GM12878 (cell line): ENCODE results near the gene MRPL34. TPM values are rescaled to one million over a fixed set of nuclear protein-coding genes. Genes with fewer than 3 reads are reported as not detected.
A peak's percentile ranks its signal among the peaks of the same experiment; 100 is the strongest.

Experiments used
- ASH2L ChIP-seq: fragments of 300-600, 200-600 bp; sonication (generic); IDR thresholded peaks from 2 replicates; pipeline ENCODE4 v1.6.1; 2017; ENCODE audit warnings: low read depth, mild to moderate bottlenecking, borderline replicate concordance
- ATF3 ChIP-seq: IDR thresholded peaks from 2 replicates; pipeline ENCODE4 v1.6.1; 2011; ENCODE audit warnings: low read depth, mild to moderate bottlenecking, low read length, moderate library complexity, borderline replicate concordance; ENCODE audit errors: extremely low read depth
- BHLHE40 ChIP-seq, 2 experiments: fragments of 450-650 bp in 1 of 2; IDR thresholded peaks; 2 replicates each; pipeline ENCODE4 v1.6.1; 2011 to 2017; ENCODE audit warnings: low read depth in 2 of 2, borderline replicate concordance in 1 of 2, improper control_type of control experiment in 1 of 2, low read length in 1 of 2, mild to moderate bottlenecking in 1 of 2
- CEBPB ChIP-seq, 2 experiments: fragments of 150-350 bp in 1 of 2; IDR thresholded peaks; 2 replicates each; pipeline ENCODE4 v1.6.1; 2012 to 2014; ENCODE audit warnings: low read depth in 2 of 2, low read length in 2 of 2, borderline replicate concordance in 1 of 2, inconsistent platforms in 1 of 2
- EED ChIP-seq: sonication (generic); IDR thresholded peaks from 2 replicates; pipeline ENCODE4 v1.6.1; 2016; ENCODE audit warnings: antibody characterized with exemption, low read depth
- FOXK2 ChIP-seq: fragments of 450-650 bp; IDR thresholded peaks from 2 replicates; pipeline ENCODE4 v1.6.1; 2017; ENCODE audit warnings: mild to moderate bottlenecking, moderate library complexity
- HSF1 ChIP-seq: fragments of 150-350 bp; IDR thresholded peaks from 2 replicates; pipeline ENCODE4 v1.6.1; 2014; ENCODE audit warnings: mild to moderate bottlenecking, low read depth, low read length
- KAT2A ChIP-seq: conservative IDR thresholded peaks from 2 replicates; pipeline ENCODE4 v1.6.1; 2011; ENCODE audit warnings: low read depth, low read length; ENCODE audit not compliant: control insufficient read depth
- KLF5 ChIP-seq: fragments of 450-650 bp; IDR thresholded peaks from 2 replicates; pipeline ENCODE4 v1.6.1; 2014; ENCODE audit warnings: mild to moderate bottlenecking; ENCODE audit not compliant: partially characterized antibody
- MLLT1 ChIP-seq: fragments of 450-650 bp; IDR thresholded peaks from 2 replicates; pipeline ENCODE4 v1.6.1; 2016; ENCODE audit warnings: mild to moderate bottlenecking
- MXI1 ChIP-seq: fragments of 150-350 bp; IDR thresholded peaks from 2 replicates; pipeline ENCODE4 v1.6.1; 2011; ENCODE audit warnings: low read depth, mild to moderate bottlenecking, inconsistent platforms, low read length, improper control_type of control experiment
- NR2F1 ChIP-seq: fragments of 450-650 bp; conservative IDR thresholded peaks from 2 replicates; pipeline ENCODE4 v1.6.1; 2017; ENCODE audit warnings: mild to moderate bottlenecking
- SIX5 ChIP-seq: IDR thresholded peaks from 2 replicates; pipeline ENCODE4 v1.6.1; 2011; ENCODE audit warnings: mild to moderate bottlenecking, low read depth, low read length, moderate library complexity; ENCODE audit not compliant: severe bottlenecking
- SP1 ChIP-seq: IDR thresholded peaks from one replicate; pipeline ENCODE4 v1.6.1; 2011; ENCODE audit warnings: low read depth, low read length
- SPI1 ChIP-seq: IDR thresholded peaks from 2 replicates; pipeline ENCODE4 v1.6.1; 2011; ENCODE audit warnings: low read depth, mild to moderate bottlenecking, low read length, moderate library complexity, borderline replicate concordance; ENCODE audit not compliant: insufficient read depth
- TARDBP ChIP-seq: IDR thresholded peaks from 2 replicates; pipeline ENCODE4 v1.6.1; 2016; ENCODE audit warnings: borderline replicate concordance
- polyA plus RNA-seq, 11 experiments: library from polyadenylated mRNA; depleted of rRNA in 4 of 11; unstranded in 6 of 11; stranded (reverse) in 5 of 11; fragments of >200 nt; fragmentation: Nextera tagmentation in 4 of 11; fragmentation: Illumina TruSeq in 1 of 11; extraction: Ambion mirVana in 4 of 11; extraction: Trizol in 1 of 11; gene quantifications; 1 replicate in 1 of 11; 2 replicates in 10 of 11; pipeline versions ENCODE4 v1.2.1 to v1.2.3, GENCODE V29; 2011 to 2016; ENCODE audit warnings: inconsistent platforms in 2 of 11, missing spikeins in 2 of 11, low read depth in 1 of 11
- total RNA-seq, 4 experiments: library from RNA; depleted of rRNA in 3 of 4; stranded (reverse); fragments of >200 nt in 3 of 4; fragmentation: Illumina TruSeq in 1 of 4; extraction: Trizol in 1 of 4; gene quantifications; 2 replicates each; pipeline versions ENCODE4 v1.2.1 to v1.2.3, GENCODE V29; 2013 to 2021
- TF ChIP-seq, protein P1 (sequence below): IDR thresholded peaks from 2 replicates; pipeline ENCODE4 v1.6.1; 2011; ENCODE audit warnings: borderline replicate concordance, low read depth, mild to moderate bottlenecking, moderate library complexity, low read length; ENCODE audit not compliant: insufficient read depth, poor library complexity, severe bottlenecking
- TF ChIP-seq, protein P2 (sequence below), 3 experiments: IDR thresholded peaks in 2 of 3; conservative IDR thresholded peaks in 1 of 3; 2 replicates each; pipeline ENCODE4 v1.5.1; 2011; ENCODE audit warnings: low read depth in 3 of 3, low read length in 3 of 3, mild to moderate bottlenecking in 3 of 3, control low read depth in 2 of 3, moderate library complexity in 2 of 3, inconsistent platforms in 1 of 3, mixed read lengths in 1 of 3; ENCODE audit not compliant: control insufficient read depth in 2 of 3, insufficient read depth in 1 of 3; ENCODE audit errors: extremely low read depth in 1 of 3
- TF ChIP-seq, protein P3 (sequence below): fragments of 450-650 bp; IDR thresholded peaks from 2 replicates; pipeline ENCODE4 v1.6.1; 2017; ENCODE audit warnings: mild to moderate bottlenecking, moderate library complexity

MRPL34 gene
- total and polyA plus RNA-seq, 10 of the 15 experiments (the other 5 are each of a cell fraction or from before 2014, with no cell fraction given) = 8.6 to 198 (median 78.6) TPM

GRCh38 chr19:17323964-17324332 lies 18.3 kb downstream of the MRPL34 start (continued):
- TF ChIP-seq HSF1 = no peak
- no peak for TF ChIP-seq EED
- TF ChIP-seq, protein P1, sequence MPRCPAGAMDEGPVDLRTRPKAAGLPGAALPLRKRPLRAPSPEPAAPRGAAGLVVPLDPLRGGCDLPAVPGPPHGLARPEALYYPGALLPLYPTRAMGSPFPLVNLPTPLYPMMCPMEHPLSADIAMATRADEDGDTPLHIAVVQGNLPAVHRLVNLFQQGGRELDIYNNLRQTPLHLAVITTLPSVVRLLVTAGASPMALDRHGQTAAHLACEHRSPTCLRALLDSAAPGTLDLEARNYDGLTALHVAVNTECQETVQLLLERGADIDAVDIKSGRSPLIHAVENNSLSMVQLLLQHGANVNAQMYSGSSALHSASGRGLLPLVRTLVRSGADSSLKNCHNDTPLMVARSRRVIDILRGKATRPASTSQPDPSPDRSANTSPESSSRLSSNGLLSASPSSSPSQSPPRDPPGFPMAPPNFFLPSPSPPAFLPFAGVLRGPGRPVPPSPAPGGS = no peak
- TF ChIP-seq MXI1 = no peak
- TF ChIP-seq NR2F1 = peak; percentile 48; the same call in 1 of the 2 replicates
- no peak for TF ChIP-seq SP1
- peak; percentile 27; the same call in 1 of the 2 replicates for TF ChIP-seq SPI1
- no peak for TF ChIP-seq MLLT1
- no peak for TF ChIP-seq TARDBP
- TF ChIP-seq FOXK2 = no peak
- no peak for TF ChIP-seq ATF3
- no peak for TF ChIP-seq BHLHE40 (IDR thresholded peaks at IDR 0.05; ENCODE audit: borderline replicate concordance in 1 of 2, low read depth in 2 of 2, low read length in 1 of 2)
- no peak for TF ChIP-seq ASH2L
- no peak for TF ChIP-seq SIX5
- TF ChIP-seq CEBPB (IDR thresholded peaks at IDR 0.05; ENCODE audit: borderline replicate concordance in 1 of 2, low read depth in 2 of 2, low read length in 2 of 2) = no peak
- TF ChIP-seq, protein P2, sequence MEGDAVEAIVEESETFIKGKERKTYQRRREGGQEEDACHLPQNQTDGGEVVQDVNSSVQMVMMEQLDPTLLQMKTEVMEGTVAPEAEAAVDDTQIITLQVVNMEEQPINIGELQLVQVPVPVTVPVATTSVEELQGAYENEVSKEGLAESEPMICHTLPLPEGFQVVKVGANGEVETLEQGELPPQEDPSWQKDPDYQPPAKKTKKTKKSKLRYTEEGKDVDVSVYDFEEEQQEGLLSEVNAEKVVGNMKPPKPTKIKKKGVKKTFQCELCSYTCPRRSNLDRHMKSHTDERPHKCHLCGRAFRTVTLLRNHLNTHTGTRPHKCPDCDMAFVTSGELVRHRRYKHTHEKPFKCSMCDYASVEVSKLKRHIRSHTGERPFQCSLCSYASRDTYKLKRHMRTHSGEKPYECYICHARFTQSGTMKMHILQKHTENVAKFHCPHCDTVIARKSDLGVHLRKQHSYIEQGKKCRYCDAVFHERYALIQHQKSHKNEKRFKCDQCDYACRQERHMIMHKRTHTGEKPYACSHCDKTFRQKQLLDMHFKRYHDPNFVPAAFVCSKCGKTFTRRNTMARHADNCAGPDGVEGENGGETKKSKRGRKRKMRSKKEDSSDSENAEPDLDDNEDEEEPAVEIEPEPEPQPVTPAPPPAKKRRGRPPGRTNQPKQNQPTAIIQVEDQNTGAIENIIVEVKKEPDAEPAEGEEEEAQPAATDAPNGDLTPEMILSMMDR (IDR thresholded peaks at IDR 0.05 in 2 of 3, conservative IDR thresholded peaks at IDR 0.05 in 1 of 3; ENCODE audit: control insufficient read depth in 2 of 3, extremely low read depth in 1 of 3, insufficient read depth in 1 of 3, low read depth in 3 of 3, low read length in 3 of 3) = 0 out of 6 replicates have a peak, but pooled peaks of 1 of the 3 experiments have one; percentile 4
- TF ChIP-seq KAT2A = no peak
- TF ChIP-seq, protein P3, sequence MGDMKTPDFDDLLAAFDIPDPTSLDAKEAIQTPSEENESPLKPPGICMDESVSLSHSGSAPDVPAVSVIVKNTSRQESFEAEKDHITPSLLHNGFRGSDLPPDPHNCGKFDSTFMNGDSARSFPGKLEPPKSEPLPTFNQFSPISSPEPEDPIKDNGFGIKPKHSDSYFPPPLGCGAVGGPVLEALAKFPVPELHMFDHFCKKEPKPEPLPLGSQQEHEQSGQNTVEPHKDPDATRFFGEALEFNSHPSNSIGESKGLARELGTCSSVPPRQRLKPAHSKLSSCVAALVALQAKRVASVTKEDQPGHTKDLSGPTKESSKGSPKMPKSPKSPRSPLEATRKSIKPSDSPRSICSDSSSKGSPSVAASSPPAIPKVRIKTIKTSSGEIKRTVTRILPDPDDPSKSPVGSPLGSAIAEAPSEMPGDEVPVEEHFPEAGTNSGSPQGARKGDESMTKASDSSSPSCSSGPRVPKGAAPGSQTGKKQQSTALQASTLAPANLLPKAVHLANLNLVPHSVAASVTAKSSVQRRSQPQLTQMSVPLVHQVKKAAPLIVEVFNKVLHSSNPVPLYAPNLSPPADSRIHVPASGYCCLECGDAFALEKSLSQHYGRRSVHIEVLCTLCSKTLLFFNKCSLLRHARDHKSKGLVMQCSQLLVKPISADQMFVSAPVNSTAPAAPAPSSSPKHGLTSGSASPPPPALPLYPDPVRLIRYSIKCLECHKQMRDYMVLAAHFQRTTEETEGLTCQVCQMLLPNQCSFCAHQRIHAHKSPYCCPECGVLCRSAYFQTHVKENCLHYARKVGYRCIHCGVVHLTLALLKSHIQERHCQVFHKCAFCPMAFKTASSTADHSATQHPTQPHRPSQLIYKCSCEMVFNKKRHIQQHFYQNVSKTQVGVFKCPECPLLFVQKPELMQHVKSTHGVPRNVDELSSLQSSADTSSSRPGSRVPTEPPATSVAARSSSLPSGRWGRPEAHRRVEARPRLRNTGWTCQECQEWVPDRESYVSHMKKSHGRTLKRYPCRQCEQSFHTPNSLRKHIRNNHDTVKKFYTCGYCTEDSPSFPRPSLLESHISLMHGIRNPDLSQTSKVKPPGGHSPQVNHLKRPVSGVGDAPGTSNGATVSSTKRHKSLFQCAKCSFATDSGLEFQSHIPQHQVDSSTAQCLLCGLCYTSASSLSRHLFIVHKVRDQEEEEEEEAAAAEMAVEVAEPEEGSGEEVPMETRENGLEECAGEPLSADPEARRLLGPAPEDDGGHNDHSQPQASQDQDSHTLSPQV = no peak
- TF ChIP-seq KLF5 = no peak
